Small intestine (tissue), 7 donors: ENCODE data around the gene LUC7L3. TPM values are rescaled to one million over a fixed set of nuclear protein-coding genes. Genes with fewer than 3 reads are reported as not detected.
"Not testable (repeated sequence)": the region's sequence is repeated elsewhere in the genome, so short reads cannot be mapped to it uniquely, and the experiment has no call there.

Experiments used
- DNase-seq, 2 donors: peaks; one replicate each; pipeline versions ENCODE4 v3.0.0 to v3.0.0-alpha.2; 2013
- FAIRE-seq: peaks from 2 replicates; lab custom pipeline; 2012; peaks lifted over from hg19 to GRCh38; lab: Jason Lieb, UNC
- H3K27ac ChIP-seq, 3 donors: one replicate each; pipeline ENCODE4 v1.5.1; 2013; ENCODE audit warnings: low read length in 2 of 3, mild to moderate bottlenecking in 2 of 3, control low read depth in 1 of 3, inconsistent platforms in 1 of 3, low read depth in 1 of 3, moderate library complexity in 1 of 3
- H3K27me3 ChIP-seq, 3 donors: one replicate each; pipeline ENCODE4 v1.6.1; 2013; ENCODE audit warnings: low read length in 3 of 3, inconsistent platforms in 1 of 3; ENCODE audit not compliant: control insufficient read depth in 3 of 3, insufficient read depth in 3 of 3
- H3K36me3 ChIP-seq, 3 donors: one replicate each; pipeline ENCODE4 v1.6.1; 2013; ENCODE audit warnings: low read length in 3 of 3, inconsistent platforms in 1 of 3, low read depth in 1 of 3, mild to moderate bottlenecking in 1 of 3, moderate library complexity in 1 of 3; ENCODE audit not compliant: control insufficient read depth in 3 of 3, insufficient read depth in 2 of 3
- H3K4me1 ChIP-seq, 3 donors: one replicate each; pipeline ENCODE4 v1.6.1; 2013; ENCODE audit warnings: low read length in 2 of 3, inconsistent platforms in 1 of 3, low read depth in 1 of 3, mild to moderate bottlenecking in 1 of 3, moderate library complexity in 1 of 3; ENCODE audit not compliant: control insufficient read depth in 3 of 3, insufficient read depth in 2 of 3
- H3K4me3 ChIP-seq, 3 donors: one replicate each; pipeline ENCODE4 v1.5.1; 2013; ENCODE audit warnings: low read length in 3 of 3, control low read depth in 1 of 3, inconsistent platforms in 1 of 3, low read depth in 1 of 3, mild to moderate bottlenecking in 1 of 3, moderate library complexity in 1 of 3
- H3K9me3 ChIP-seq, 2 donors: one replicate each; pipeline ENCODE4 v1.6.1; 2013; ENCODE audit warnings: low read depth in 1 of 2, low read length in 1 of 2; ENCODE audit not compliant: control insufficient read depth in 2 of 2, insufficient read depth in 1 of 2
- WGBS, 3 donors: extraction: QIAGEN DNeasy Blood & Tissue Kit; methylation state at CpG; one replicate each; pipeline ENCODE4 v1.1.7; 2013; 5-methylcytosine and 5-hydroxymethylcytosine counted together
- polyA plus RNA-seq, 4 donors: library from polyadenylated mRNA; stranded (reverse) in 3 of 4; unstranded in 1 of 4; fragments of 200-250 nt in 3 of 4; fragments of 120-200 nt in 1 of 4; gene quantifications; one replicate each; pipeline versions ENCODE4 v1.2.1 to v1.2.3, GENCODE V29; 2013
- donor health status: healthy with polysubstance abuse.
- donor health status: control.
- donor health status: control.
- donor health status: Bipolar disorder and iron deficiency.
- donor health status: healthy.

LUC7L3 gene
- polyA plus RNA-seq, 4 donors, result 57.4 to 466 (median 313) TPM

DNA sequence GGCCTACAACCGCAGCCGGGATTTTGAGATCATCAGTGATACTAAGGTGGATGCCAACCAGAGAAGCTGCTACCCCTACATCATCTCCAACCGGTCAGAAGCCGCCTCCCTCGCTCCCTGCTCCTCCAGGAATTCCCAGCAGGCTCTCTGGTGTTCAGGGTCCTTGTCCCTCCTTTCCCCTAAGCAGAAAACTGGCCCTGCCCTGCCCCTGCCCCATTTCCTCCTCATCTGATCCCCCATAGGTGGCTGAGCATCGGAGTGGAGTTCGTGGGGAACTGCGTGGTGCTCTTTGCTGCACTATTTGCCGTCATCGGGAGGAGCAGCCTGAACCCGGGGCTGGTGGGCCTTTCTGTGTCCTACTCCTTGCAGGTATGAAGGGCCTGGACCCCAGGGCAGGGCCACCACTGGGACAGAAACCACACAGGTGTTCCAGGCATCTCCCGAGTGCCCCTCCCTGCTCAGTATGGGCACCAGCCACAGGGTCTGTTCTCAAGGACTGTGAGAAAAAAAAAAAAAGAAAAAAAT, 41.5 kb upstream of the LUC7L3 start:
- WGBS, 3 donors, result 90 to 93% (median 92%) methylated on average over 12 of the region's 12 CpGs
- Histone ChIP-seq H3K36me3 (peaks cover 0 to 58% (median 9%) of the 10 kb centered on the region in 3 donors), H3K27ac (no peak overlapping the region), H3K9me3 (no peaks in the 10 kb centered on the region), H3K27me3 (no peaks in the 10 kb centered on the region), H3K4me3 (no peak overlapping the region), H3K4me1 (peaks cover 0 to 9% (median 0%) of the 10 kb centered on the region in 3 donors)
- DNase-seq (no peak), FAIRE-seq (no peak)

DNA sequence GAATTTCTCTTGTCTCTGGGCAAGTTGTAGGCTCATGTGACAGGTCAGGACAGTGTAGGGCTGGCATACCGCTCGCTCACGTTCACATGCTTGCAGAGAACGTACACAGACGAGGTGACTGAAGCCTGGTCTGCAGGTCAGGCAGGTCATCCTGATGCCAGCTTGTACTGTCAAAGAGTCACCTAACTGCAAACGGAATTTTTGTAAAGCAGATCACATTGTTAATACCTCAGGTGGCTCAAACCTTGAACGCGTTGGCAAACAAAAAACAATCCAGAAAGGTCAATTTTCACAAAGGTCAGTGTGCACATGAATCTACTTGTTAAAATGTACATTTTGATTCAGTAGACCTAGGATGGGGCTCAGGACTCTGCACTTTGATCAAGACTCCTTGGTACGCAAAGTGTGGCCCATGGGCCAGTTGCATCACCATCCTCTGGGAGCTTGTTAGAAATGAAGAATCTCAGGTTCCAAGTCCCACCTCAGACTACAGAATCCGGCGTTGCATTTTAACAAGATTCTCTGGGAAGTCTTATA, 40.3 kb upstream of the LUC7L3 start:
- DNase-seq (no peak), FAIRE-seq (no peak)
- H3K4me3 ChIP-seq, result no peak overlapping the region
- WGBS, 3 donors, result 91 to 92% (median 91%) methylated on average over 11 of the region's 11 CpGs
- peaks cover 0 to 60% (median 9%) of the 10 kb centered on the region in 3 donors for H3K36me3 ChIP-seq
- no peak overlapping the region for H3K27ac ChIP-seq
- H3K9me3 ChIP-seq, result no peaks in the 10 kb centered on the region
- H3K27me3 ChIP-seq, result no peaks in the 10 kb centered on the region
- H3K4me1 ChIP-seq, result peaks cover 0 to 14% (median 0%) of the 10 kb centered on the region in 3 donors

GRCh38 chr17:50680126-50680525, 39.3 kb upstream of the LUC7L3 start:
- H3K4me1 ChIP-seq, result peaks cover 0 to 24% (median 0%) of the 10 kb centered on the region in 3 donors
- no peaks in the 10 kb centered on the region for H3K9me3 ChIP-seq
- H3K36me3 ChIP-seq, result peaks cover 0 to 60% (median 9%) of the 10 kb centered on the region in 3 donors
- H3K4me3 ChIP-seq, result no peak overlapping the region
- 92 to 95% (median 92%) methylated on average over 5 of the region's 5 CpGs for WGBS, 3 donors
- no peak for FAIRE-seq
- no peak for DNase-seq
- H3K27me3 ChIP-seq, result no peaks in the 10 kb centered on the region
- H3K27ac ChIP-seq, result no peak overlapping the region

DNA sequence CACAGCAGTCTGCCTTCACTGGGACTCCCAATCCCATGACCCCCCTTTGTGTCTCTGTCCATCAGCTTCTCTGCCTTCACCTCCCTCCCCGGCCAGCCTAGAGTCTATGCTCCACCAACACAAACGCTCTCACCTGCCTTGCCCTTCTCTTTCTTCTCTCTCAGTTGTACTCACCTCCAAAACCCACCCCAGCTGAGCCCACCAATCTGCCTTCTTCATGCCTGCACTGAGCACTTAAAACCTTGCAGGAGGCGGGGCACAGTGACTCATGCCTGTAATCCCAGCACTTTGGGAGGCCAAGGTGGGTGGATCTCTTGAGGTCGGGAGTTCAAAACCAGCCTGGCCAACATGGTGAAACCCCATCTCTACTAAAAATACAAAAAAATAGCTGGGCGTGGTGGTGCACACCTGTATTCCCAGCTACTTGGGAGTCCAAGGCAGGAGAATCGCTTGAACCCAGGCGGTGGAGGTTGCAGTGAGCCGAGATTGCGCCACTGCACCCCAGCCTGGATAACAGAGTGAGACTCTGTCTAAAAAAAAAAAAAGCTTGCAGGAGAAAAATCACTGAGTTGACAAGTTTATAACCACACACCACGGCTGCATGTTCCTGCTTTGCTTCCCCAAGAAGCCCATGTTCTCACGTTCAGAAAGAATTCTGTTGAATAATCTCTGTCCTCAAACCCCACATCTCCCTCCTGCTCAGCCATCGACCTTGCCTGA, 38.7 kb upstream of the LUC7L3 start:
- not testable (repeated sequence) for DNase-seq, H3K4me3 ChIP-seq, H3K27me3 ChIP-seq, FAIRE-seq, H3K9me3 ChIP-seq
- Histone ChIP-seq H3K4me1 (peaks cover 0 to 29% (median 0%) of the 10 kb centered on the region in 3 donors), H3K36me3 (peaks cover 0 to 54% (median 9%) of the 10 kb centered on the region in 3 donors), H3K27ac (peak overlapping the region in 2 of 3 donors; percentile 0 to 30)
- 60 to 65% (median 64%) methylated on average over 12 of the region's 12 CpGs for WGBS, 3 donors

- 53 to 63% (median 56%) methylated on average over 27 of the region's 27 CpGs for WGBS, 3 donors
- Histone ChIP-seq H3K36me3 (peaks cover 0 to 50% (median 9%) of the 10 kb centered on the region in 3 donors), H3K9me3 (no peaks in the 10 kb centered on the region), H3K27ac (peak overlapping the region in 2 of 3 donors; percentile 0 to 30), H3K4me1 (peaks cover 0 to 37% (median 0%) of the 10 kb centered on the region in 3 donors), H3K4me3 (no peak overlapping the region), H3K27me3 (no peaks in the 10 kb centered on the region)
- FAIRE-seq, result no peak
- peak; percentile 72 to 81 for DNase-seq
Observed at GRCh38 chr17:50681263-50682200, 37.9 kb upstream of the LUC7L3 start.

GRCh38 chr17:50682441-50682840, 37.0 kb upstream of the LUC7L3 start:
- 43 to 68% (median 51%) methylated on average over 3 of the region's 3 CpGs for WGBS, 3 donors
- FAIRE-seq, result no peak

GRCh38 chr17:50682938-50683337, 36.5 kb upstream of the LUC7L3 start:
- Histone ChIP-seq H3K27ac (no peak overlapping the region), H3K4me3 (no peak overlapping the region), H3K27me3 (no peaks in the 10 kb centered on the region), H3K4me1 (peaks cover 0 to 50% (median 4%) of the 10 kb centered on the region in 3 donors), H3K9me3 (no peaks in the 10 kb centered on the region), H3K36me3 (peaks cover 0 to 39% (median 4%) of the 10 kb centered on the region in 3 donors)
- WGBS, 3 donors, result 84 to 93% (median 85%) methylated on average over 3 of the region's 3 CpGs
- no peak for DNase-seq
- FAIRE-seq, result no peak

More at GRCh38 chr17:50682441-50682840, 37.0 kb upstream of the LUC7L3 start:
- H3K27ac ChIP-seq, result no peak overlapping the region
- H3K4me1 ChIP-seq, result peaks cover 0 to 47% (median 4%) of the 10 kb centered on the region in 3 donors
- no peak overlapping the region for H3K4me3 ChIP-seq
- DNase-seq, result no peak
- H3K36me3 ChIP-seq, result peaks cover 0 to 44% (median 6%) of the 10 kb centered on the region in 3 donors
- no peaks in the 10 kb centered on the region for H3K9me3 ChIP-seq
- no peaks in the 10 kb centered on the region for H3K27me3 ChIP-seq
